ENCODE measurements around the gene LRRC70.

LRRC70 gene

DNA sequence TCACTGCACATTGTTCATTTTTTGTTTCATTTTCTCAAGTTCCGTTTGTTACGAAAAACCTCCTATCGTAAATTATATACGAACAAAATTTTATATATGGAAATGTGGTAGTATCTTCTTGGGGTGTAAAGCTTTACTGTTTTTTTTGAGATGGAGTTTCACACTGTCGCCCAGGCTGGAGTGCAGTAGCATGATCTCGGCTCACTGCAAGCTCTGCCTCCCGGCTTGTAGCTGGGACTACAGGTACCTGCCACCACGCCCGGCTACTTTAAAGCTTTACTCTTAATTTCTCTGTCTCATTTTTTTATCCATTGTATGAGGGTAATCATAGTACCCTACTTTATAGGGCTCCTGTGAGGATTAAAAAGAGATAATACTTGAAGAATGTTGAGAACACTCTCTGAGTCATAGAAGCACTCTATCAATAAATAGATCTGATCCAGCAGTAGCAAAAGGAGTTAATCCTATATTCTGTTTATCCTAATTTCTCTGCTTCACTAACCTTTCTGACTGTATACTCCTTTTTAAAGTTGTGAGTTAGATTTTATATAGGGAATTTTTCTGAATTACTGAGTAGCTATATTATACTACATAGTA, 5.6 kb upstream of the LRRC70 start:
- in situ Hi-C loops (cut with MboI; ENCODE audit: low sequenced_read_pairs) = no loop called here

DNA sequence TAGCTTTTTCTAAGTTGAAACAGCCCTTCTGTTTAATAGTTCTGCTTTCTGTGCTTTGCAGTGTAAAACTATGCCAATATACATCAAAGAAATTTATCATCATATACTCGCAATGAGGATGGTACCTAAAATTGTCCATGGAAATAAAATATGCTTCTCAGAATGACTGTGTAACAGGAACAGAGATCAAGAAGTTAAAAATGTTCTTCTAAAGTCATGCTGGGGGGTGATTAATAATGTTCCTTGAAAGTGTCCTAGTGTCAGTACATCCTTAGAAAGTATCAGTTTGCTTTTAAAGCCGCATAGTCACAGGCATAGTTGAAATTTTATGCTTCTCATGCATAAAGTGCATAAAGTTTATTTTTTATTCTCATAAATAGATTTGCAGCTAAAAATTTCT, 4.0 kb upstream of the LRRC70 start:
- in situ Hi-C loops (cut with MboI; ENCODE audit: low sequenced_read_pairs) = no loop called here

GRCh38 chr5:62575066-62575465, 3.6 kb upstream of the LRRC70 start:
- in situ Hi-C loops (cut with MboI; ENCODE audit: low sequenced_read_pairs) = no loop called here

DNA sequence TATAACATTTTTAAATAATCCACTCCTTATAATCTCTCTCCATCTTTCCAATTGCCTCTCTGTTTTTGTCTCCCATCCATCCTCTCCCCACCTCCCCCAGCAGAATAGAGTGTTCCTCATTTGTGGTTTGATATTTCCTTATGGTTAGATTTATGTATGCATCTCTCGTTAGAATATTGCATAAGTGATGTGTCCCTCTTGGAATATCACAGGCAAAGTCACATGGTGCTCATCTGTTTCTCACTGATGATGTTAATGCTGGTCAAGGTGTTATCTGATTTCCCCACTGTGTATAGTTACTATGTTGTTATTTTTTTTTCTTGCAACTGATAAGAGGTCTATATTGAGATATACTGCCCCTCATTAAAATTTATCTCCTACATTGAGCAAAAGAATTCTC, 3.1 kb upstream of the LRRC70 start:
- in situ Hi-C loops (cut with MboI; ENCODE audit: low sequenced_read_pairs) = no loop called here

DNA sequence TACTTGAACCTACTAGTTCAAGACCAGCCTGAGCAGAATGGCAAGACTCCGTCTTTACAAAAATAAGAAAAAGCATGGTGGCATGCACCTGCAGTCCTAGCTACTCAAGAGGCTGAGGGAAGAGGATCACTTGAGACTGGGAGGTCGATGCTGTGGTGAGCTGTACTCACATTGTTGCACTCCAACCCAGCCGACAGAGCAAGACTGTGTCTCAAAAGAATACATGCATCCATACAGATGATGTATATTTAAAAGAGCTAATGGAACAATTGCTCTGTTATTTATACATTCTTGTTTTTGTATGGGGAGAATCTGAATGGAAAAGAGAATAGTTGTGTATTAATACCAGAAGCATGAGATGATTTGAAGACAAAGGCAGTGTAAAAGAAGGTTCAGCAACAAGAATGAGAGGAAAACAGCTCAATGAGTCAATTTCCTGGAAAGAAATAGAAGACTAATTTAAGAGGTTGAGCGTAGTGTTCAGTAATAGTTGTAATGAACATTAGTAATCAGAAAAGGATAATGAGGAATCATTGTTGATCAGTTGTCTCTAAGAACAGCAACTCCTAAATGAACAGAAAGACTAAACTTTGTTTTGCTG, 1.9 kb upstream of the LRRC70 start:
- in situ Hi-C loops (cut with MboI; ENCODE audit: low sequenced_read_pairs) = no loop called here

DNA sequence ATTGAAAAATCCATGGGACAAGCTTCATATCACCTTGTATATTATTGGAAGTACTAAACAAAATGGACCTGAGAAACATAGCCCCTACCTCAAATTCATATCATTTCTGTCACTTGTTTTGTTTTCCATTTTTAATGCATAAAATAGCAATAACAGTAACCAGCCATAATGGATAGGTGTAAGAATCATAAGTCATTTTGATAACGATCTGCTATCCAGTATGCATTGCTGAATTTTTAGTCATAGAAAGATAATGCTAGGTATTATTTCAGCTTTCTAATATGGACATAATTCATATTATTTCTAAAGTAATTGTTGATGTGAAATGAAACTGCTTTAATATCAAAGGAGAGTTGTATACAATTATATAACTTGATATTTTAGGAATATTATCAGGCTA, 1.1 kb upstream of the LRRC70 start:
- in situ Hi-C loops (cut with MboI; ENCODE audit: low sequenced_read_pairs) = no loop called here

DNA sequence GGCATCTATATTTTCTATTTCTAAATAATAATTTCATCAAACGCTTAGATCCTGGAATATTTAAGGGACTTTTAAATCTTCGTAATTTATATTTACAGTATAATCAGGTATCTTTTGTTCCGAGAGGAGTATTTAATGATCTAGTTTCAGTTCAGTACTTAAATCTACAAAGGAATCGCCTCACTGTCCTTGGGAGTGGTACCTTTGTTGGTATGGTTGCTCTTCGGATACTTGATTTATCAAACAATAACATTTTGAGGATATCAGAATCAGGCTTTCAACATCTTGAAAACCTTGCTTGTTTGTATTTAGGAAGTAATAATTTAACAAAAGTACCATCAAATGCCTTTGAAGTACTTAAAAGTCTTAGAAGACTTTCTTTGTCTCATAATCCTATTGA, 1.1 kb downstream of the LRRC70 start:
- in situ Hi-C loops (cut with MboI; ENCODE audit: low sequenced_read_pairs) = no loop called here

DNA sequence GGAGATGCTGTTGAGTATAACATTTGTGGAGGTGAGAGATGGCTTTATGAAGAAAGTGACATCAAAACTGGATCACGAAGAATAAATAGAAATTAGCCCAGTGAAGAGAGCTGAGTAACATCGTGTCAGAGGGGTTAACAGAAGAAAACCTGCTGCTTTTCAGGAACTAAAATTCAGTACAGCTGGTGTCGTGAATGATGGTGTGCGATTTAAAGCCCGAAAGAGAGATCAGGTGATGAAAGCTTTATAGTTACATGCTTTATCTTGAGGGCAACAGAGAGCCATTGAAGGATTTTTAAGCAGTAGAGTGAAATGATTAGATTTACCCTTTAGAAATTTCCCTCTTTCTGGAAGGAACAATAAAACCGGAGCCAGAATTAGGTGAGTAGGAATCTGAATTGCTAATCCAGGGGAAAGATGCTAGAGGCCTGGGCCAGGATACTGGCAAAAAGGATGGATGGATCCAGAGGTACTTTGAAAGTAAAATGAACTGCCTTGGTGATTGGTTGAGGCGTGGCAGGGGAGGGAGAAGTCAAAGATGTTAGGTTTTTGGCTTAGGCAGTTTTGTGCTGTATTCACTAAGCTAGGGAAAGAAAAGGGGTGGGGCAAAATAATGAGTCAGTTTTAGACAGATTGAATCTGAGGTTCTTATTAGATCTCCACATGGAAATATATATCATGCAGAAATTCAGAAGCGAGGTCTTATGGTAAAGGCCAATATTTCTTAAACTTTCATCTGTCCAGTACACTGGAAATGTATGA, 3.4 kb downstream of the LRRC70 start:
- in situ Hi-C loops (cut with MboI; ENCODE audit: low sequenced_read_pairs) = no loop called here

DNA sequence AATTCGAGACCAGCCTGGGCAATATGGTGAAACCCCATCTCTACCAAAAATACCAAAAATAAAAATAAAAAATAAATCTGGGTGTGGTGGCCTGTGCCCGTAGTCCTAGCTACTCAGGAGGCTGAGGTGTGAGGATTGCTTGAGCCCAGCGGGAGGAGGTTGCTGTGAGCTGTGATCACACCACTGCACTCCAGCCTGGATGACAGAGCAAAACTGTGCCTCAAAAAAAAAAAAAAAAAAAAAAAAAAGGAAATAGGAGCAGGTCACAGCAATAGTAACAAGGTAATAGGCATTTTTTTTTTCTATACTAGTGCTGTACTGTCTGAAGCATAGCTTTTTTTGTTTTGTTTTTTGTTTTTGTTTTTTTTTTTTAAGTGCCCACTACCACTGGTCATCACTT, 5.8 kb downstream of the LRRC70 start:
- in situ Hi-C loops (cut with MboI; ENCODE audit: low sequenced_read_pairs) = no loop called here

DNA sequence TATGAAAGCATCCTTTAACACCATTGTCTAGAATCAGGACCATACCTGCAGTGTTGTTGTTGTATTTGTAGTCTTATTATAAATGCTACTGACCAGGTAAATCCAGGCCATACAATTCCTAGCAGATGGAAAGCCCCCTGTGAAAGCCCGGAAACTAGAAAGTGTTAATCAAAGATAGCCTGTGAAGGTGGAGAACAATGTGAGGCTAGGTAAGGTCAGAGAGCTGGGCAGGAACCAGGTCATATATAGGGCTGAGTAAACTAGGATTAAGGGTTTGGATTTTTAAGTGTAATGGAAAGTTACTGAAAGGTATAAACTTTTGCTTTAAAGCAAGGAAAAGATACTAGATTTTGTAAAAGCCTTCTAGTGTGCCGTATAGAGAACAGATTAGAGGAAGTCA, 6.7 kb downstream of the LRRC70 start:
- in situ Hi-C loops (cut with MboI; ENCODE audit: low sequenced_read_pairs) = no loop called here

DNA sequence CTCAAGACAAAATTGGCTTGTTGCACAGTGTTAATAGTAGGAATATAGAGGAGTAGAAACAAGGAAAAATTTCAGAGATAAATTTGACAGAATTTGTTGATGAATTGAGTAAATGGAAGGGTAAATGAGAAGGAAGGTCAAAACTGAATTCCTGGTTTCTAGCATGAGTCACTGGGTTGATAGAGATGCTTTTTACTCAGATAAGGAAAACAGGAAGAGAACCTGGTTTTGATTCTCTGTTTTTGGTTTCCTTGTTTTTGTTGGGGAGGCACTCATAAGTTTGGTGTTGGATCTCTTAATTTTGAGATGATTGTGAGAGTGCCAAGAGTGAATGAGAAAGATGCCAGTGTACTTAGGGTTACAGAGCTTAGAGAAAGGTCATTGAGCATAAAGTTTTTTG, 7.1 kb downstream of the LRRC70 start:
- in situ Hi-C loops (cut with MboI; ENCODE audit: low sequenced_read_pairs) = no loop called here

DNA sequence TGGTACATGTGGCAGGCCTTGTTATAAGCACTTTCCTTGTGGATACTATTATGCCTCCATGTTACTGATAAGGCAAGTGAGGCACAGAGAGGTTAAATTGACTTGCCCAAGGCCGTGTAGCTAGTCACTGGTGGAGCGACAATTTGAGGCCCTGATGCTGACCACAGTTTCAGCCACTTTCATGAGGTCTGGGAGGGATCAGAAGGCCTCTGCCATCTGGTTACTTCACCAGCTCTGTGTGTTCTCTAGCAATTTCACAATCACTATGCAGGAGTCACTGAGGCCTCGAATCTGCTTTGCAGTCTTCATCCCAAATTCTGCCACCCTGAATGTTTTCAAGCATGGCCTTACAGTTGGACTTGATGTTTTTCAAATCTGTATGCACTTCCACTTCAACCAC, 9.1 kb downstream of the LRRC70 start:
- in situ Hi-C loops (cut with MboI; ENCODE audit: low sequenced_read_pairs) = no loop called here

GRCh38 chr5:62588668-62589067, 10.0 kb downstream of the LRRC70 start:
- in situ Hi-C loops (cut with MboI; ENCODE audit: low sequenced_read_pairs) = no loop called here

GRCh38 chr5:62589504-62589903, 10.9 kb downstream of the LRRC70 start:
- in situ Hi-C loops (cut with MboI; ENCODE audit: low sequenced_read_pairs) = no loop called here

- in situ Hi-C loops (cut with MboI; ENCODE audit: low sequenced_read_pairs) = no loop called here
Observed at GRCh38 chr5:62590387-62590786, 11.8 kb downstream of the LRRC70 start.

DNA sequence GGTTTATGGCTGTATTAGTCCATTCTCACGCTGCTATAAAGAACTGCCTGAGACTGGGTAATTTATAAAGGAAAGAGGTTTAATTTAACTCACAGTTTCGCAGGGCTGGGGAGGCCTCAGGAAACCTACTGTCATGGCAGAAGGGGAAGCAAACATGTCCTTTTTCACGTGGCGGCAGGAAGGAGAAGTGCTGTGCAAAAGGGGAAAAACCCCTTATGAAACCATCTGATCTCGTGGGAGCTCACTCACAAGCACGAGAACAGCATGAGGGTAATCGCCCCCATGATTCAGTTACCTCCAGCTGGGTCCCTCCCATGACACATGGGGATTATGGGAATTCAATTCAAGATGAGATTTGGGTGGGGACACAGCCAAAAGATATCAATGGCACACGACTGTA, 13.9 kb downstream of the LRRC70 start:
- in situ Hi-C loops (cut with MboI; ENCODE audit: low sequenced_read_pairs) = no loop called here

- in situ Hi-C loops (cut with MboI; ENCODE audit: low sequenced_read_pairs) = no loop called here
Observed at GRCh38 chr5:62593331-62593730, 14.7 kb downstream of the LRRC70 start.

- in situ Hi-C loops (cut with MboI; ENCODE audit: low sequenced_read_pairs) = no loop called here
Observed at GRCh38 chr5:62594364-62594984, 15.9 kb downstream of the LRRC70 start.

GRCh38 chr5:62596096-62596495, 17.5 kb downstream of the LRRC70 start:
- in situ Hi-C loops (cut with MboI; ENCODE audit: low sequenced_read_pairs) = no loop called here

DNA sequence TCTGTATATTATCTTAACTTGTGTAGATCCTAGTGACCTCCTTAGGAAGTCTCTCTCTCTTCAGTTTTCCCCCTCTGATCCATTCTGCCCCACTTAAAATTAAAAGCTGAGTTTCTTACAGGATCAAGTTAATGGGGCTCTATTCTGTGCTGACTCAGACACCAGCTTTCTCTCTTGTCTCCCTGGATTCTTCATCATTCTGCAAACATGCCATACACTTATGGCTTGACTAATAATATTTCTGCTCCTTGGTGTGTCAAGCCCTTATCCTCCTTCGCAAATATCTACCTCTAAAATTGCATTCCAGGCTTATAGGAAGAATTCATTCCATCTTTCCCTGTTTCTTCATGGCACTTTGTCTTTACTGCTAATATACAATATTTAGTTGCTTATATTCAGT, 18.1 kb downstream of the LRRC70 start:
- in situ Hi-C loops (cut with MboI; ENCODE audit: low sequenced_read_pairs) = no loop called here

GRCh38 chr5:62597314-62597713, 18.7 kb downstream of the LRRC70 start:
- in situ Hi-C loops (cut with MboI; ENCODE audit: low sequenced_read_pairs) = no loop called here

Data from hTERT RPE-1 (cell line).